Measurements from ENCODE around the gene CCZ1.
"Not testable (repeated sequence)": the region's sequence is repeated elsewhere in the genome, so short reads cannot be mapped to it uniquely, and the experiment has no call there.

The CCZ1 gene

DNA sequence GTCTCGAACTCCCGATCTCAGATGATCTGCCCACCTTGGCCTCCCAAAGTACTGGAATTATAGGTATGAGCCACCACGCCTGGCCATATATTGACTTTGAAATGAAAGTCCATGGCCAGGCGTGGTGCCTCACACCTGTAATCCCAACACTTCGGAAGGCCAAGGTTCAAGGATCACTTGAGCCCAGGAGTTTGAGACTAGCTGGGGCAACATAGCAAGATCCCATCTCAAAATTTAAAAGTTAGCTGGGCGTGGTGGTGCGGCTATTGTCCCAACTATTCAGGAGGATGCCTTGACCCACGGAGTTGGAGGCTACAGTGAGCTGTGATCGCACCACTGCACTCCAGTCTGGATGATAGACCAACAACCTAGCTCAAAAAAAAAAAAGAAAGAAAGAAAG lies 6.0 kb upstream of the CCZ1 start:
- FAIRE-seq (no peak), DNase-seq (ENCODE audit: insufficient read length) (no peak)
- TF ChIP-seq TAF1 (IDR thresholded peaks at IDR 0.05; ENCODE audit: borderline replicate concordance, low read depth, low read length) (no peak), POLR2AphosphoS5 (IDR thresholded peaks at IDR 0.05; ENCODE audit: low read depth, low read length) (no peak), POLR2A (IDR thresholded peaks at IDR 0.05; ENCODE audit: low read depth, low read length) (no peak)

DNA sequence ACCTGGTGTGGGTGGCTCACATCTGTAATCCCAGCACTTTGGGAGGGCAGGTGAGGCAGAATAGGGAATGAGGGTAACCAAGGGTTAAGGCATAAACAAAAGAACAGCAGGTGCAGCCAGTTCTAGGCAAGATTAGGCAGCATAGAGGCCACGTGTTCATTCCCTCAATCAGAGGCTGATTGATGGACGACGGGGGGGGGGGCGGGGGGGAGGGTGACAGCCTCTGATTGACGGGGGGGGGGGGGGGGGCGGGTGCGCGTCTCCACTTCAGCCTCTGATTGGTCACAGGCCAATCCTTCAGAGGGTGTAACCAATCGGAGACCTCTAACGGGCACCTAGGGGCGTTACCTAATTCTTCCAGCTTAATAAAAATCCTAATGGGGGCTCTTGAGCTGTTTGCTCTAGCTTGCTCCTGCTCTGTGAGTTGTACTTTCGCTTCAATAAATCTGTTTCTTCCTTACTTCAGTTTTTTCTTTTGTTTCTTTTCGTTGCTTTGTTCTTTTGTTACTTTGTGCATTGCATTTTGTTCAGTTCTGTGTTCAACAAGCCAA lies 1.1 kb upstream of the CCZ1 start:
- DNase-seq (ENCODE audit: insufficient read length); FAIRE-seq: not testable (repeated sequence)

DNA sequence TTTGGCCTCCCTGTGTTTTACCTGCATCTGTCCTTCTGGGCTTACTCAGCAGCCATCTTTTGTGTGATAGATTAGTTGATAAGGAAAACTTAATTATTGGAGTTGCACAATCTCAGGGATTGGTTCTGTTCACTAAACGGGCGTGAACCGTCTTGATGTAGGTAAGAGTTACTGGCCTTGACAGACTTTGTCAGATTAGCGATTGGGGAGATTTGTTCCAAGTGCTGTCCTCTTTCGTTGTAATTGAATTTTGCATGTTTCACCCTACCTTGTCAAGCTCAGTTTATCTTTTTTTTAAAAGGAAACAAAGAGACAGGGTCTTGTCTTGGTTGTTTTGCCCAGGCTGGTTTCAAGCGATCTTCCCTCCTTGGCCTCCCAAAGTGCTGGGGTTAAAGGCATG lies 4.5 kb downstream of the CCZ1 start:
- DNase-seq (ENCODE audit: insufficient read length); FAIRE-seq: not testable (repeated sequence)

DNA sequence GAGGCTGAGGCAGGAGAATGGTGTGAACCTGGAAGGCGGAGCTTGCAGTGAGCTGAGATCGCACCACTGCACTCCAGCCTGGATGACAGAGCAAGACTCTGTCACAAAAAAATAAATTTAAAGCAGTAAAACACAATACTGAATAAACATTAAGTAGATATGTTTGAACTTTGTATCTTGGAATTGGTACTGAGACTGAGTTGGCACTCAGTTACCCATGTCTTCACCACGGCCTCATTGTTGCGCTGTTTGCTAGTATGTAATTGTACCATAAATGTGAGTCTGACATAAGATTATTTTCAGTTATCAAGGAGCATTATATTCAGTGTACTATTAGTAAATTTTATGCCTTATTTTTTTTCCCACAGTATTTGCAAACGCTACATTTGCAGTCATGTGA lies 6.2 kb downstream of the CCZ1 start:
- DNase-seq (ENCODE audit: insufficient read length); FAIRE-seq: not testable (repeated sequence)

DNA sequence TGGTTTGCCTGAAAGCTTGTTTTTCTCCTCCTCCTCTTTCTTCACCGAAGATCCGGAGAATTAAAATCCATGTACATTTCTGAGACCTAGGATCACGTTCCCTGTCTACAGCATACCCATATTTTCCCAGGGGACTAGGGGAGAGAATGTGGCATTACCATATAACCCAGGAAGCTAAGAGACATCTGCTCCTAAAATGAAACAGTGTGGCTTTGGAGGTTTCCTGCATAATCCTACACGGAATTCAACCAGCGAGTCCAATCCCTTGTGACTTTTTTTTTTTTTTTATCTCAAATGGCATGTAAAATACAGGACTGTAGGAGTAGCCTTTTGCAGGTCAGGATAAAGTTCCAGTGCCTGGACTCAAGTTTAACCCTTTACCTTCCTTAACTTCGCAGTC lies 10.3 kb downstream of the CCZ1 start:
- FAIRE-seq = peak; percentile 30
- not testable (repeated sequence) for DNase-seq (ENCODE audit: insufficient read length)

DNA sequence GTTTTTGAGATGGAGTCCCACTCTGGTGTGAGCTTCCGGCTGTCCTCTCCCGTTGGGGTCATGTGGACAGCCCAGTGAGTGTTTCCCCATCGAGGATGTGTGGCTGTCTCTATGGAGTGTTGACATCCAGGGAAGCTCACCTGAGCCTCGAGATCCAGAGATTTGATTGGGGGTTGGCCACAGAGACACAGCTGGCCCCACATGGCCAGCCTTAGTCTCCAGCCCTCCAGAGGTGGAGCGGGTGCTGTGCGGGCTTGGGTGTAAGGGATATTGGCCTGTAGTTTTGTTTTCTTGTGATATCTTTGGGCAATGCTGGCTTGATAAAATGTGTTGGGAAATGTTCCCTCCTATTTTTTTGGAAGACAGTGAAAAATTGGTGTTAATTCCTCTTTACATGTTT lies 18.0 kb downstream of the CCZ1 start:
- DNase-seq (ENCODE audit: insufficient read length); FAIRE-seq: not testable (repeated sequence)

DNA sequence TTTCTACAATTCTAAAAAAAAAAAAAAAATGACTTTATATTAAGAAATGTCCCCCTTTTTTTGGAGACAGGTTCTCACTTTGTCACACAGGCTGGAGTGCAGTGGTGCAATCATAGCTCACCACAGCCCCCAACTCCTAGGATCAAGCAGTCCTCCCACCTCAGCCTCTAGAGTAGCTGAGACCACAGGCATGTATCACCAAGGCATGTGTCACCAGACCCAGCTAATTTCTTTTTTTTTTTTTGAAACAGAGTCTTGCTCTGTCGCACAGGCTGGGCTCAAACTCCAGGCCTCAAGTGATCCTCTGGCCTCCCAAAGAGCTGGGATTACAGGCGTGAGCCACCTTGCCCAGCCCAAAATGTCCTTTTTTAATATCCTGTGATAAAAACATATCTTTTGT lies 25.6 kb downstream of the CCZ1 start:
- not testable (repeated sequence) for FAIRE-seq; DNase-seq (ENCODE audit: insufficient read length)

DNA sequence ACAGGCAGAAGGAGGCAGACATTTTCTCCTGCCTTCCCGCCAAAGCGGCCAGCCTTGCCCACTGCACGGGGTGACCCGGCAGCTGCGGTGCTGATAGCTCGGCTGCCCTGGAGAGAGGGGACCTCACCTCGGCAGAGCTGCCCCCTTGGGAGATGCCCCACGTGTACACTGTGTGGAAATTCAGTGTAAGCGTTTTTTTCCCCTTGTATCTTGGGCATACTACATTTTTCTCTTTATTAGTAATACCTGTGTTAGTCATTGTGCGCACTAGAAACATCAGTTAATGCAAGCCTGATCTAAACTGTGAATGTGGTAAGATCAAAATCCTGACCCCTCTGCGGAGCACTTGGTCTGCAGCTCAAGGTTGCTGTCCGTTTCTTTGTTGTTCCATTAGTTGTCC lies 26.1 kb downstream of the CCZ1 start:
- DNase-seq (ENCODE audit: insufficient read length); FAIRE-seq: not testable (repeated sequence)

DNA sequence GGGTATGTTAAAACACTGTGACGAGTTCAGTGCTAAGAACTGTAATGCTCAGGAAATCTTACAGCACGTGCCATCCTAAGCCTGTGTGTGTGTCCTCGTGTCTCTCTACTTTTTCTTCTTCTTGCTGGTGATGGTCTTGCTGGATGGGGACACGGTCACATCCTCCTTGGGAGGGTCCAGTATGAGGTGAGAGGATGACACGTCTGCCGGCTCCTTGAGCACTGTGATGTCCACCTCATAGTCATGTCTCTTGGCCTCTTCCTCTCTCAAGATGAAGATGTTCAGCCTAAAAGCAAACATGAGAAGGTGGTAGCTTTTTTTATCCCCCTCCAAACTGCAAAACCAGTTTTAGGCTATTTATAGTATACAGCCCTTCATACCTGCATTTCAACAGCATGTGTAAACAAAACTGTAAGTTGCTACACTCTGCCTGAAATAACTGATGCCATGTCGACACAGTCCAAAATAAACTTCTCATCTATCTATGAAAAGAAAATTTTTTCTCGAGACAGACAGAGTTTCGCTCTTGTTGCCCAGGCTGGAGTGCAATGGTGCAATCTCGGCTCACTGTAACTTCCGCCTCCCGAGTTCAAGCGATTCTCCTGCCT lies 27.8 kb downstream of the CCZ1 start:
- not testable (repeated sequence) for DNase-seq (ENCODE audit: insufficient read length); FAIRE-seq

DNA sequence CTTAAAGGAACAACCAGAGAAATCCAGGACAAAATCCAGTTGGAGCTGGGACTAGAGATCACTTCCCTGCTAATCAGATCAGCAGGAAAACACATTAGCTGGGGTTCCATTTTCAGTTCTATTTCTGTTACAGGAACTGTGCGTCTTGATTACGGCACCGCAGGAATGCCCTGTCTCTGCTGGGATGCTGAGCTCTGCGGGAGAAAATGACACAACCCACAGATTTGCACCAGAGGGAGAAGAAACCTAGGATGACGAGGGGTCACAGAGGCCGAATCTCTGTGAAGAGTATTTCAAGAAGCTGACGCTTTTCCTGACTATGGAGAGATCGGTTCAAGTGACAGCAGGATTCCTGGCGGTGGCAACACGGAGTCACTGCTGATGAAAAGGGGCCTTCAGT lies 31.8 kb downstream of the CCZ1 start:
- not testable (repeated sequence) for FAIRE-seq

DNA sequence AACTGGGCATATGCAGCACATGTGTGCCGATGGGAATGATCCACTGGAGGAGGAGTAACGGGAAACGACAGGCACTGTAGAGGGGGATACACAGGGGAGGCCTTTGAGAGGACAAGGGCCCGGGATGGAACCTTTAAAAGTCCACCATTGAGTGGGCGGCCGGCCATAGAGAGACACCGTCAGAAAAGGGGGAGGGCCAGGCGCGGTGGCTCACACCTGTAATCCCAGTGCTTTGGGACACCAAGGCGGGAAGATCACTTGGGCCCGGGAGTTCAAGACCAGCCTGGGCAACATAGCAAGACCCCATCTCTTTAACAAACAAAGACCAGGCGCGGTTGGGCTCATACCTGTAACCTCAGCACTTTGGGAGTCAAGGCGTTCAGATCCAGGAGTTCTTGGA lies 32.7 kb downstream of the CCZ1 start:
- DNase-seq (ENCODE audit: insufficient read length); FAIRE-seq: not testable (repeated sequence)

More for the DNA sequence above, 31.8 kb downstream of the CCZ1 start:
- not testable (repeated sequence) for DNase-seq (ENCODE audit: insufficient read length)

DNA sequence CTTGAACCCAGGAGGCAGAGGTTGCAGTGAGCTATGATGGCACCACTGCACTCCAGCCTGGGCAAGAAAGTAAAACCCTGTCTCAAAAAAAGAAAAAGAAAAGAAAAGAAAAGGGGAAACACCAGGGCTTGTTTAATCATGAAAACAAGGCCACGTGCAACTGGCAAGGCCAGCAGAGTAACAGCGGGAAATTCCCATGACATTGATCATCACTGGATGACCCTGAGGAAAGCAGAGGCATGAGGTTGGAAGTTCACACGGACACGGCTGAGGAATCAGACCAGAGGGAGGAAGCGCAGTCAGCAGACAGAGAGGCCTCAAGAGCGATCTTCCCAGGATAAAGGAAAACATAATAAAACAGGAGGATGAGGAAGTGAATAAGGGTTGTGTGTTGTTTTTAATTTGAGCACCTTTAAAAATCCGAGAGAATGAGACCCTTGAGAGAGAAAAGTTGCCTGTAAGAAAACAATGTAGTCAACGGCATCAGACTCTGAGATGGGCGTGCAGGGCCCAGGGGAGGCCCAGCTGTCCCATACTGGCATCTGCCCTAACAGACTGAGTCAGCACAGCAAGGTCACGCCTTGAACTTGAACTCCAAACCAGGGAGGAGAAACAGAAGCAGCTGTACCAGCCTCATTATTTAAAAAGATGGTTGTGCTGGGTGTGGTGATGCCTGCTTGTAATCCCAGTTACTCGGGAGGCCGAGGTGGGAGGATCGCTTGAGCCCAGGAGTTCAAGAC lies 33.5 kb downstream of the CCZ1 start:
- not testable (repeated sequence) for FAIRE-seq; DNase-seq (ENCODE audit: insufficient read length)

DNA sequence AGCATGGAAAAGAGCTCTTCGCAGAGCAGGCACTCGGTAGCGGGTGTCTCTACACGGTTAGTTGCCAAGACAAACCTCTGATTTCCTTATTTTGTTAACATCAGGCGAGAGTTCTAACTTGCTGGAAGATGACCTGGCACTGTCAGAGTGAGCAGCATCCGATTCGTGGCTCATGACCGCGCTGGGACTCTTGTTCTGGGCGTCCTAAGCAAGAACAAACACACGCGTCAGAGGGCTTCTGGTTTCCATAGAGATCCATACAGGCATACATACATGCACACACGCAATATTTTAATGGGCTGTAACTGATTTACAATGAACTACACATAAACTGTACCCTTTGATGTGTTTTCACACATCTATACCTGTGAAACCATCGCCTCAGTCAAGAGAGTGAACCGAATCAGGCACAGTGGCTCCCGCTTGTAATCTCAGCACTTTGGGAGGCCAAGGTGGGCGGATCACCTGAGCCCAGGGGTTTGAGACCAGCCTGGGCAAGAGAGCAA lies 36.5 kb downstream of the CCZ1 start:
- not testable (repeated sequence) for DNase-seq (ENCODE audit: insufficient read length); FAIRE-seq

DNA sequence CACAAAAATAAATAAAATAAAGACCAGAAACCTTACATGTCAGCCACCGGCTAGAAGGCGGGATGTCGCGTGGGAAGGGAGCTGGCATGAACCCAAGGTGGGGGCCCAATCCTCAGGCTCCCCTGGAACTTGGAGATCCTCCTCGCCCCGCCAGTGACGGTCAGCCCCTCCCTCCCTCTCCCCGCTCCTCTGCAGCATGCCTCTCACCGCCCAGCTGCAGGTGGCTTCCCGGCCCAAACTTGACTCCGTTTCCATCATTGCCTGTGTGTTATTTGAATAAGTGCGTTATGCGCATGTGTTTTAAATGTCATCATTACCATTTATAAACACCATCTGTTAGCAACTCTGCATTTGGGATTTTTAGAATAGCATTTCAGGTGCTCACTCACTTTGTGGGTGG lies 64.7 kb downstream of the CCZ1 start:
- FAIRE-seq; DNase-seq (ENCODE audit: insufficient read length): not testable (repeated sequence)

DNA sequence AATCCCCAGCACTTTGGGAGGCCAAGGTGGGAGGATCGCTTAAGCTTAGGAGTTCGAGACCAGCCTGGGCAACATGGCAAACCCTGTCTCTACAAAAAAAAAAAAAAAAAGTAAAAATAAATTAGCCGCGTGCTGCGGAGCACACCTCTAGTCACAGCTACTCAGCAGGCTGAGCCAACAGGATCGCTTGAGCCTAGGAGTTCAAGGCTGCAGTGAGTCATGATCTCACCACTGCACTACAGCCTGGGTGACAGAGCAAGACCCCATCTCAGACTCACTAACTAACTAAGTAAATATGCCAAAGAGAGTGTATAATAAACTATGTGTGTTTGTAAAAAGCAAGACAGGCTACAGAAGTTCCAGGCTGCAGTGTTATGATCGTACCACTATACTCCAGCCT lies 65.3 kb downstream of the CCZ1 start:
- not testable (repeated sequence) for FAIRE-seq

DNA sequence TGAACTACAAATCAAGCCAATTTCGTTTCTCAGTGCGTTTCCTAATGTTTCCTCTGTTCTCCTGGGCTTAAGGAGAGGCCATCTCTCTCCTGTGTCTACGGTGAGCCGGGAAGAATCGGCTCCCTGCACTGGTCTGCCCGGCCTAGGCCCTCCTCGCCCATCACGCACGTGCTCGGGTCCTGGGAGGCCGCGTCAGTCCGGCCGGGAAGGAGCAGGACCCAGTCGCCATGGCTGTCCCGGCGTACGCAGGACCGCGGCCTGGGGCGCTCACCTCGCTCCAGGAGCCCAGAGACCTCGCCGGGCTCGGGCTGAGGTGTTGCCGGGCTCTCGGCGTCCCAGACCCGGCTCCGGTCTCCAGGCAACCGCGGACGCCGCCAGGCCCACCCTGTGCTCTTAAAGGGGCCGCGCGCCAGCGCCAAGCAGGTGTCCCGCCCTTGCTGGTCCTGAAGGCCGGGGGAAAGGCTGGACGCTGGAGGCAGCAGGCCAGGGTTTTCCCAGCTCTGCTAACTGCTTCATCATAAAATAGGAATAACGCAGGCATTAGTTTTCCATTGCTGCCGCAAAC lies 71.9 kb downstream of the CCZ1 start, which contains the start of gene RSPH10B:
RSPH10B (minus strand) TSS at position 343 of the 565 bp plus-strand sequence. CDS start 3,573 bp downstream, outside the sequence.
- DNase-seq (ENCODE audit: insufficient read length) = not testable (repeated sequence)
- FAIRE-seq = peak; percentile 38

More for the DNA sequence above, 65.3 kb downstream of the CCZ1 start:
- DNase-seq (ENCODE audit: insufficient read length) = not testable (repeated sequence)

DNA sequence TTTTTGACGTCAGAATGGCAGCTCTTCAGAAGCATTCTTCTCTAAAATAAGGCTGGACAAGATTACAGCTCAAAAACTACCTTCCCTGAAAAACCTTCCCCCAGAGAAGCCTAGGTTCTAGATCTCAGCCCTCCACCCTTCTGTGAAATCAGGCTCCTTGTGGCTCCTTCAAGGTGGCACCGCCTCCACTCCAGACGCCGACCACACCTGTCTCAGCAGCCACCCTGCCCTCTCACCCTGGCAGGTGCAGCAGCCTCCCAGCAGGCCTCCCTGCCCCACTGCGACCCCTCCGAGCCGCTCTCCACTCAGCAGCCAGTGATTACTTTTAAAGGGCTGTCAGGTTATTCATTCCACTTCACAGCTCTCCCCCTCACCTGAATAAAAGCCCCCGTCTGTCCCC lies 75.0 kb downstream of the CCZ1 start:
- FAIRE-seq; DNase-seq (ENCODE audit: insufficient read length): not testable (repeated sequence)

Measured in GM12892 (cell line).